Eye (tissue), 1 donor: Measurements from ENCODE around the gene ELF5.

Source experiments
- DNase-seq: peaks from one replicate; pipeline ENCODE4 v3.0.0-alpha.2; 2015

The ELF5 gene

GRCh38 chr11:34521265-34521664 lies 7.7 kb upstream of the ELF5 start:
- DNase-seq, result no peak

GRCh38 chr11:34519595-34520235 lies 6.1 kb upstream of the ELF5 start:
- DNase-seq, result no peak

- DNase-seq, result no peak
Measured at GRCh38 chr11:34516247-34517040, 2.9 kb upstream of the ELF5 start.

GRCh38 chr11:34514597-34514996 lies 1.0 kb upstream of the ELF5 start:
- no peak for DNase-seq

GRCh38 chr11:34512840-34513681 lies 533 bp downstream of the ELF5 start:
- peak; percentile 54 for DNase-seq

- no peak for DNase-seq
Measured at GRCh38 chr11:34510673-34511072, 2.9 kb downstream of the ELF5 start.

- DNase-seq, result no peak
Measured at GRCh38 chr11:34510218-34510617, 3.4 kb downstream of the ELF5 start.

- peak; percentile 13 for DNase-seq
Measured at GRCh38 chr11:34509336-34509876, 4.2 kb downstream of the ELF5 start.

GRCh38 chr11:34508524-34508923 lies 5.1 kb downstream of the ELF5 start:
- DNase-seq, result no peak

- DNase-seq, result no peak
Measured at GRCh38 chr11:34507610-34508009, 6.0 kb downstream of the ELF5 start.

GRCh38 chr11:34507156-34507555 lies 6.4 kb downstream of the ELF5 start:
- no peak for DNase-seq

GRCh38 chr11:34505874-34506273 lies 7.7 kb downstream of the ELF5 start:
- DNase-seq, result no peak

GRCh38 chr11:34502949-34503348 lies 10.6 kb downstream of the ELF5 start:
- no peak for DNase-seq

- DNase-seq, result no peak
Measured at GRCh38 chr11:34501949-34502348, 11.6 kb downstream of the ELF5 start.

- DNase-seq, result peak; percentile 30
Measured at GRCh38 chr11:34501500-34501899, 12.1 kb downstream of the ELF5 start.

GRCh38 chr11:34499719-34500500 lies 13.7 kb downstream of the ELF5 start:
- DNase-seq, result no peak

GRCh38 chr11:34495724-34496377 lies 17.7 kb downstream of the ELF5 start:
- no peak for DNase-seq

- DNase-seq, result no peak
Measured at GRCh38 chr11:34495239-34495723, 18.3 kb downstream of the ELF5 start.

- DNase-seq, result no peak
Measured at GRCh38 chr11:34493926-34494595, 19.5 kb downstream of the ELF5 start.

GRCh38 chr11:34493468-34493867 lies 20.1 kb downstream of the ELF5 start:
- DNase-seq, result no peak

- peak; percentile 87 for DNase-seq
Measured at GRCh38 chr11:34492806-34493414, 20.7 kb downstream of the ELF5 start.
